GM19035 (cell line): ENCODE data around the gene TTC23.

Experiments used
- ATAC-seq: cut with Tn5 transposase; IDR thresholded peaks from one replicate; pipeline ENCODE4 v1.9.1; 2021; ENCODE audit not compliant: unreplicated experiment

TTC23 gene

DNA sequence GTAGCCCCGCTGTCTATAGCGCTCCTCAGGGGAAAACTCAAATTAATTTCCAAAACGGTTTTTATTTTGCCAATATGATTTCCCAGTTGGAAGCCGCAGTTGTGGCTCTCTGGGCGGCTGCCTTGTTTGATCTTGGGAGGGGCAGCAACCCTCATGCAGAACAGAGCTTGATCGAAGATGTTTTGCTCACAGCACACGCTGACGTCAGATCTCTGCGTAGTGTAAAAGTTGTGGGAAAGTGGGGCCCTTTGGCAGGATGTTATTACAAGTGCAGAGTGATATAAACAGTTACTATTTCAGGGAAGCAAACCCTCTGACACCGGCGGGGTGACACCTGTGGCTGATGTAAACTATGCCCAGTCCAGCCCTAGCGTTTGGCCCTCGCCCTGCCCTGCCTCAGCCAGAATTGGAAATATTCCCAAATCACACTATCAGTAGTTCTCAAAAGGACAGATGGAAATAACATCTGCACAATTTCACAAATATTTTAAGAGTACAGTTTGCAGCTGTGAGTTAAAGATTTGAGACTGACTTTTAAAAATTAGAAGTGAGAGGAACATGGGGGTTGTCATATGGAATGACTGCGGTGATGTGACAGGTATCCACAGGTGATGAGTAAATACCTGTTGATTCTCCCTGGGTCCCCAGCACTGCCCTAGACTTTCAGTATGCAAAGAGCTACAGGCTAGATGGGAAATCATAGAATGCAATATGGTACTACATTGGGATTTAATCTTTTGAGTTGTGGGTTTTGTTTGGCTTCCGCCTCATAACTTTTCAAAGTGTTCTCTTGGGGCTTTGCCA is 142.8 kb downstream of the TTC23 start:
- no peak for ATAC-seq

DNA sequence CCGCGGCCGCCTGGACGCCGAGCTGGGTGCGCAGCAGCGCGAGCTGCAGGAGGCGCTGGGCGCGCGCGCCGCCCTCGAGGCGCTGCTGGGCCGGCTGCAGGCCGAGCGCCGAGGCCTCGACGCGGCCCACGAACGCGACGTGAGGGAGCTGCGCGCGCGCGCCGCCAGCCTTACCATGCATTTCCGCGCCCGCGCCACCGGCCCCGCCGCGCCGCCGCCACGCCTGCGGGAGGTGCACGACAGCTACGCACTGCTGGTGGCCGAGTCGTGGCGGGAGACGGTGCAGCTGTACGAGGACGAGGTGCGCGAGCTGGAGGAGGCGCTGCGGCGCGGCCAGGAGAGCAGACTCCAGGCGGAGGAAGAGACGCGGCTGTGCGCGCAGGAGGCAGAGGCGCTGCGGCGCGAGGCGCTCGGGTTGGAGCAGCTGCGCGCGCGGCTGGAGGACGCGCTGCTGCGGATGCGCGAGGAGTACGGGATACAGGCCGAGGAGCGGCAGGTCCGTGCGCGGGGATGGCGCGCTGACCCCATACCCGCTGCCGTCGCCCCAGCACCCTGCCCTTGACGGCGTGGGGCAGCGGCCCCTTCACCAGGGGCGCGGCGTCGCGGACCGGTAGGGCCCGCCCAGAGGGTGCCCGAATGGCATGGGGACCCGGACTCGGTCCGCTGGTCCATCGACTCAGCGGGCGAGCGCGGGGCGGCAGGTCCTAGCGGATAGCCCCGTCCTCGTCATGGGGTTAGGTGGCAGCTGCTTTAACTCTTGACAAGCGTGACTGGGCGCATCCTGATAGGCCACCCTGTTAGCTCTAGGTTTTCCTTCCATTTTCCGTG is 143.7 kb downstream of the TTC23 start:
- ATAC-seq, result peak; percentile 32

DNA sequence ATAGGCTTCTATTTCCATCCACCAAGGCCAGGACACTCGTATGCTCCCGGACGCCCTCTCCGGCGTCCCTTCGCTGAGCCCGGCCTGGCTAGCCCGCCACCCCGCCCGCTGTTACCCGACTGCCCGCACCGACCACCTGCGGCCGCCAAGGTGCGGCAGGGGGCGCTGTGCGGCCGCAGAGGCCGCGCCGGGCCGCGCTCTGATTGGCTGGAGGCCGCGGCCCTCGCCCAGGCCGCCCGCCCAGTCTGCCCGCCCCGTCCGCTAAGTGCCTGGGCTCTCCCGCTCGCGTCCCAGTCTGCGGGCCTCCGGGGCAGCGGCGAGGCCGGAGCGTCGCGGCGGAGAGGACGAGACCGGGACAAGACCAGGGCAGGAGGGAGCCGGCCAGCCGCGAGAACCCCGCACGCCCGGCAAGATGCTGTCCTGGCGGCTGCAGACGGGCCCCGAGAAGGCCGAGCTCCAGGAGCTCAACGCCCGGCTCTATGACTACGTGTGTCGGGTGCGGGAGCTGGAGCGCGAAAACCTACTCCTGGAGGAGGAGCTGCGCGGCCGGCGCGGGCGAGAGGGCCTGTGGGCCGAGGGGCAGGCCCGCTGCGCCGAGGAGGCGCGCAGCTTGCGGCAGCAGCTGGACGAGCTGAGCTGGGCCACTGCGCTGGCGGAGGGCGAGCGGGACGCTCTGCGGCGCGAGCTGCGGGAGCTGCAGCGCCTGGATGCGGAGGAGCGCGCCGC is 144.4 kb downstream of the TTC23 start, which contains the start of gene SYNM:
Gene SYNM (plus strand): TSS at position 293 of the 726 bp plus-strand sequence. CDS start 120 bp downstream, at position 413.
- ATAC-seq, result peak; percentile 75

DNA sequence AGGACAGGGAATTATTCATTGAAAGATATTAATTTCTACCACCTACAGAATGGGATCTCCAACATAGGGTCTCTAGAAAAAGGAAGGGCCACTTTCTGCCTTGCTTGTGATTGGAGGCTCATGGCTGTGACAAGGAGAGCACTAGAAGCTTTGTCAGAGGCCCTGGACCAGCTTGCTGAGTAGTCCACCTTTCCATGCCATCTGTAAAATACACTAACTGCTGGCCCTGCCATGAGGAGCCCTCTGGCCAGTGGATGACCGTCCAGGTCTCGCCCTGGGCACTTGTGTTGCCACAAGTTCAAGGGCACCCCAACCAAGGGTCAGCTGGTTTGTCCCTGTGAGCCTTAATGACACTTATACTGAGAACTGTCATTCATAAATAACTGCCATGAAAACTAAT is 146.1 kb downstream of the TTC23 start:
- ATAC-seq, result no peak

- ATAC-seq, result no peak
Measured at GRCh38 chr15:99102332-99103235, 146.8 kb downstream of the TTC23 start.

GRCh38 chr15:99101501-99101900 is 147.9 kb downstream of the TTC23 start:
- ATAC-seq, result no peak

DNA sequence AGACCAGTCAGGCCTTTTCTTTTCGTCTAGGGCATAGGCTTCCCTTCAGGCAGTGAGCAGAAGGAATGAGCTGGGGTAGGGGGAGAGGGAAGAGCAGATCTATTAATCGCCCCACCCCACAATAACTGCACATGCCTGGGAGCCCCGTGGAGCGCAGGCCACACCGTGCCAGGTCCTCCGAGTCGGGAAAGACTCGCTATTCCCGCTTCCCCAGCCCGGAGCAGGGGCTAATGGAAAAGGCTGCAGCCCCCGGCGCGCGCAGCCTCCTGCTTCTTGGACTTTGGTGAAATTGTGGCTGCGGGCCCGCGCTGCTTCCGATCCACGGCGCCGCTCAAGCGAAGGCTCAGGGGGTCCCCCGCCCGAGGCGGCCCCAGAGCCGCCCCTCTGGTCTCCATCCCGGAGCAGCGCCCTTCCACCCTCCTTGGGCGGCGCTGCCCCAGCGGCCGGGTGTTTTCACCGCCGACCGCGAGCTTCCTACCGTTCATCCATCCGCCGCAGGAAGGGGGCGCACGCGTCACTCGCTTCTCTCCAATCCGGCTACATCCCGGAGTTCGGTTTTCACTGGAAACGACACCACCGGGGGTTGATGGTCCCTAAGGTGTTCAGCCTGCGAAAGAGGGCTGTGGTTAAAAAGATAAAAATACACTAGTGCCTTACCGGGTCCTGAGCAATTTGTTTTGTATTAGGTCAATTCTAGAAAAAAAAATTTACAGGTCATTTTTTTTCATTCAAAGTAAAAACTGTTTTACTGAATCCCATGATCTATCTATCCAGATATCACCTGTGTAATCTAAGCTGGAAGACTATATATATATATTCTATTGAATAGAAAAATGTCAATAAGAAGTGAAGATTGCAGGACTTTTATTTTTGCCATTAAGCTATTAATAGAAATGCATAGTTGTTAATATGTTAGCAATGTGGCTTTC is 148.9 kb downstream of the TTC23 start:
- no peak for ATAC-seq

GRCh38 chr15:99099661-99100060 is 149.7 kb downstream of the TTC23 start:
- no peak for ATAC-seq

GRCh38 chr15:99098991-99099390 is 150.4 kb downstream of the TTC23 start:
- ATAC-seq, result no peak

DNA sequence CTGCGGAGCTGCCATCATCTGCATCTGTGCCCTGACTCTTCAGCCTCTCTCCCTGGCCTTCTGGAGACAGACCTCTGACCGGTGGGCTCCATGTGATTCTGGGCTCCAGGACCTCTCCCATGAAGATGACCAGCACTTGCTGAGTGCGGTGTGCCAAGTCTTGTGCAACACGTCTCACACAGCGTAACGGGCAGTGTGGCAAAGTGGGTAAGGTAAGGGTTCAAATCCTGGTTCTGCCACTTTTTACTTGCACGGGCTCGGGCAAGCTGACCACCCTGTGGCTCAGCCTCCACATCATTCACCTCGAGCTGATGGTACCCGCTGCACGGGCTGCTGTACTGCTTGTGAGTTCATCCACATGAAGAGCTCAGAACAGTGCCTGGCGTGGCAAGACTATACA is 151.0 kb downstream of the TTC23 start:
- ATAC-seq, result no peak

- no peak for ATAC-seq
Measured at GRCh38 chr15:99097441-99098410, 151.7 kb downstream of the TTC23 start.

DNA sequence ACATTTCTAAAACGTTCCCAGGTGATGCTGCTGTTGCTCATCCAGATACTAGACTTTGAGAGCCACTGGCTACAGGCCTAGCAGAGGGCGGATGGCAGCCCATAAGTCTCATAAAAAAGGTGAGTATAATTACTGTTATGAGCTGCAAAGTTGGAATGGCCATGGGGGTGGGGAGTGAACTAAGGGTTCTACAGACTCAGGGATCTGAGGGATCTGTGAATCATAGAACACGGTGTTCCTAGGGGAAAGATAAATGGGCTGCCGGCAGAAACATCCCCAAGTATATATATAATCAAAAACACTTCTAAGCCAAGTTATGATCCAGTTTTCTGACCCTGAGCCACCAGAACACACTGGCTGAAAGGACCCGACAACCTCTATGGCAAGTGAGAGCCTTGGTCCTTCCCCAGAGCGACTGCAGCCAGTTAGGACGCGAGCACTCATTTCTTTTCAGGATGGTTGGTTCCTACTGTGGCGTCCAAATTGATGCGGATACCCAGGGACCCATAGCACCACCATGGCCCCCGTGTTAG is 152.4 kb downstream of the TTC23 start:
- no peak for ATAC-seq

DNA sequence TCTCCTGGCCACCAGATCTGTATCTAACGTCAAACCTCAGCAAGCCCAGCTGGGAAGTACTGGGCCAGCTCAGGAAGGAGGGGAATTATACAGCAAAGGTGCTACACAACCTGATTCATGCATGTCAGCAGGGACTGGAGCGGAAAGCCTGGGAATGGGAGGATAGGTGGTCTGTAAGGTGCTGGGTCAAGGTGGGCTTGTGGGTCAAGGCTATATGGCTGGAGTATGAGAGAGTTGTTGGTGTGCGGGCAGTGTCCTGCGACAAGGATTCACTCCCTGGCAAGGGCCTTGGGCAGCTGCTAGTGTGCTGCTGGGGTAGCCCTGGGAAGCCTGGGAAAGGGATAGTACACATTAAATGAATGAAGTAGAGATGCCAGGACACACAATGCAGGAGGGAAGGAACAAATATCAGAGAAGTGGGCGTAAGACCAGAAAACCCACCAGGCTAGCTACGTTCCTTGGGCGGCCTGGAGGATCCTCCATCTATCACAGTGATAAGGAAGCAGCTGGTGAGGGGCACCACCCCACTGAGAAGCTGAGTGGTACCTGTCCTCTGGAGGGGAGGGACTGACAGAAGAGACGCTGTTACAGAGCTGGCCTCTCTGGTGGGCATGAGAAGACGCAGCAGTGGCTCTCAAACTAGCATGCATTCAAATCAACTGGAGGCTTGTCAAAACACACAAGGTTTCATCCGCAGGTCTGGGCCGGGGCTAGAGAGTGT is 153.0 kb downstream of the TTC23 start:
- no peak for ATAC-seq

GRCh38 chr15:99095626-99096025 is 153.8 kb downstream of the TTC23 start:
- ATAC-seq, result no peak

DNA sequence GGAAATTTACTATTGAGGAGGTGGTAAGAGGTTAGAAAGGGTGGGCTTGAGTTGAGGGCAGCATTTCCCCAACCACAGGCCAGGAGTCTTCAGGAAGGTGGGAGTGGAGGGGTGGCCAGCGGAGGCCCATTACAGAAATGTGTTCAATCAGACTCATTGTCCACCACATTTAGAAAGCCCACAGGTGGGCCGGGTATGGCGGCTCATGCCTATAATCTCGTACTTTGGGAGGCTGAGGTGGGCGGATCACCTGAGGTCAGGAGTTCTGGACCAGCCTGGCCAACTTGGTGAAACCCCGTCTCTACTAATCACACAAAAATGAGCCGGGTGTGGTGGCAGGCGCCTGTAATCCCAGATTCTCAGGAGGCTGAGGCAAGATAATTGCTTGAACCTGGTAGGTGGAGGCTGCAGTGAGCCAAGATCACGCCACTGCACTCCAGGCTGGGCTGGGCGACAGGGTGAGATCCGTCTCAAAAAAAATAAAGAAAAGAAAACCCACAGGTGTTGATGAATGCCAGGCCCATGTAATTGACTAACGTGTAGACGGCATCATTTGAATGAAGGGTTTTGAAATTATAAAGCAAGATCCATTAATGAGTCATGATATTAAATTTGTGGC is 156.7 kb downstream of the TTC23 start:
- ATAC-seq, result no peak

DNA sequence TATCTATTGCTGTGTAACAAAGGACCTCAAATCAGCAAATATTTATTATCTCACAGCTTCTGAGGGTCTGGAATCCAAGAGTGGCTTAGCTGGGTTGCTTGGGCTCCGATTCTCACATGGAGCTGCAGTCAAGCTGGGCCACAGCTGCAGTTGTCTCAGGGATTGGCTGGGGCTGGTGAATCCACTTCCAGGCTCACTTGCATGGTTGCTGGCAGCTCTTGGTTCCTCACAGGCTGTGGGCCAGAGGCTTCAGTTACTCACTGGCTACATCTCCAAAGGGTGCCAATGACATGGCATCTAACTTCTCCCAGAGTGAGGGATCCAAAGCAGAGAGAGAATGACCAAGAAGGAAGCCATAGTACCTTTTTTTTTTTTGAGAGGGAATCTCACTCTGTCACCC is 158.4 kb downstream of the TTC23 start:
- no peak for ATAC-seq
